Ramos (cell line): Measurements from ENCODE around the gene PTMA.
"Not testable (repeated sequence)": the region's sequence is repeated elsewhere in the genome, so short reads cannot be mapped to it uniquely, and the experiment has no call there.

Experiments used
- in situ Hi-C: fragments of 300-500 bp; cut with MboI; formaldehyde crosslinking; loops from one replicate; pipeline ENCODE4 v1.14.3; 2022; ENCODE audit warnings: low sequenced_read_pairs; ENCODE audit not compliant: unreplicated experiment

Gene PTMA

GRCh38 chr2:231745303-231746038 lies 37.1 kb downstream of the PTMA start:
- in situ Hi-C loops = no loop called here

- in situ Hi-C loops = not testable (repeated sequence)
Measured at GRCh38 chr2:231748153-231748896, 40.0 kb downstream of the PTMA start.

GRCh38 chr2:231749016-231749415 lies 40.7 kb downstream of the PTMA start:
- in situ Hi-C loops = not testable (repeated sequence)

GRCh38 chr2:231751042-231751815 lies 42.9 kb downstream of the PTMA start:
- in situ Hi-C loops = no loop called here

GRCh38 chr2:231752061-231752460 lies 43.7 kb downstream of the PTMA start:
- in situ Hi-C loops = no loop called here

- in situ Hi-C loops = no loop called here
Measured at GRCh38 chr2:231761735-231762134, 53.4 kb downstream of the PTMA start.
